A549 (cell line): ENCODE data around the gene GDAP2. TPM values are rescaled to one million over a fixed set of nuclear protein-coding genes. Genes with fewer than 3 reads are reported as not detected.
A peak's percentile ranks its signal among the peaks of the same experiment; 100 is the strongest.

Experiments
- ATAC-seq, 2 experiments: fragments of 200-7000 bp in 1 of 2; fragments of >200 bp in 1 of 2; cut with Nextera tagmentation in 1 of 2; cut with Tn5 transposase in 1 of 2; 3 replicates each; pipeline versions ENCODE4 v1.8.0 to v1.9.1; 2018 to 2020; ENCODE audit warnings: mild to moderate bottlenecking in 1 of 2, moderate library complexity in 1 of 2
- CTCF ChIA-PET: fragments of 300-600 bp; sonication (Branson Sonifier 250); formaldehyde crosslinking; extraction: SDS; loops from one replicate; lab custom pipeline; 2021; ENCODE audit warnings: antibody characterized with exemption, inconsistent platforms; lab: Yijun Ruan, JAX
- POLR2A ChIA-PET: fragments of 350-600 bp; formaldehyde crosslinking; extraction: SDS; loops from one replicate; lab custom pipeline; 2021; ENCODE audit warnings: antibody characterized with exemption, inconsistent platforms; lab: Yijun Ruan, JAX
- DNase-seq, 2 experiments: peaks; one replicate each; pipeline versions ENCODE4 v3.0.0 to v3.0.0-alpha.2; 2011 to 2016; ENCODE audit warnings: low read depth in 1 of 2, low spot score in 1 of 2
- FAIRE-seq: peaks from 2 replicates; lab custom pipeline; 2011; peaks lifted over from hg19 to GRCh38; lab: Jason Lieb, UNC
- H3K27ac ChIP-seq, 2 experiments: fragments of >200 bp; sonication (Bioruptor Twin); formaldehyde crosslinking; 3 replicates each; pipeline ENCODE4 v1.5.1; 2016 to 2017
- H3K4me1 ChIP-seq: fragments of >200 bp; sonication (Bioruptor Twin); formaldehyde crosslinking; 3 replicates; pipeline ENCODE4 v1.6.1; 2016
- H3K4me2 ChIP-seq: fragments of >200 bp; sonication (Bioruptor Twin); formaldehyde crosslinking; 3 replicates; pipeline ENCODE4 v1.6.1; 2016
- H3K4me3 ChIP-seq: fragments of >200 bp; sonication (Bioruptor Twin); formaldehyde crosslinking; 3 replicates; pipeline ENCODE4 v1.5.1; 2016
- H3K9me3 ChIP-seq: fragments of >200 bp; sonication (Bioruptor Twin); formaldehyde crosslinking; 3 replicates; pipeline ENCODE4 v1.6.1; 2016
- ATOH8 ChIP-seq: fragments of 250-450 bp; sonication (Bioruptor Pico); IDR thresholded peaks from 2 replicates; pipeline ENCODE4 v1.5.0; 2020; ENCODE audit warnings: low read depth, mild to moderate bottlenecking, moderate library complexity
- BCL3 ChIP-seq: fragments of >200 bp; sonication (Bioruptor Twin); formaldehyde crosslinking; IDR thresholded peaks from 3 replicates; pipeline ENCODE4 v1.6.1; 2016
- CHD4 ChIP-seq: fragments of 200-600 bp; sonication (generic); IDR thresholded peaks from 2 replicates; pipeline ENCODE4 v1.6.1; 2016; ENCODE audit warnings: antibody characterized with exemption, mild to moderate bottlenecking, borderline replicate concordance
- CTCF ChIP-seq: fragments of >200 bp; sonication (Bioruptor Twin); formaldehyde crosslinking; IDR thresholded peaks from 3 replicates; pipeline ENCODE4 v1.5.1; 2016
- E2F6 ChIP-seq: IDR thresholded peaks from 2 replicates; pipeline ENCODE4 v1.6.1; 2012; ENCODE audit warnings: low read depth, borderline replicate concordance
- EHMT2 ChIP-seq: fragments of 200-600 bp; sonication (generic); IDR thresholded peaks from 2 replicates; pipeline ENCODE4 v1.6.1; 2016; ENCODE audit warnings: antibody characterized with exemption, low read depth, mild to moderate bottlenecking, moderate library complexity
- EP300 ChIP-seq, 2 experiments: fragments of >200 bp; sonication (Bioruptor Twin); formaldehyde crosslinking; IDR thresholded peaks; 2 replicates in 1 of 2; 3 replicates in 1 of 2; pipeline ENCODE4 v1.6.1; 2016 to 2017
- FOXS1 ChIP-seq: fragments of 250-450 bp; sonication (Bioruptor Pico); IDR thresholded peaks from 2 replicates; pipeline ENCODE4 v1.5.0; 2020; ENCODE audit warnings: mild to moderate bottlenecking, moderate library complexity
- GATA3 ChIP-seq: IDR thresholded peaks from 2 replicates; pipeline ENCODE4 v1.6.1; 2012; ENCODE audit warnings: borderline replicate concordance
- HES2 ChIP-seq: fragments of >200 bp; sonication (Bioruptor Twin); formaldehyde crosslinking; IDR thresholded peaks from 2 replicates; pipeline ENCODE4 v1.6.1; 2016
- JUNB ChIP-seq: fragments of >200 bp; sonication (Bioruptor Twin); formaldehyde crosslinking; IDR thresholded peaks from 2 replicates; pipeline ENCODE4 v1.6.1; 2016
- NR3C1 ChIP-seq: fragments of >200 bp; sonication (Bioruptor Twin); formaldehyde crosslinking; IDR thresholded peaks from 3 replicates; pipeline ENCODE4 v1.6.1; 2017
- RARB ChIP-seq: fragments of 250-450 bp; sonication (Bioruptor Pico); IDR thresholded peaks from 2 replicates; pipeline ENCODE4 v1.8.0; 2021; ENCODE audit warnings: mild to moderate bottlenecking, moderate library complexity
- REST ChIP-seq: fragments of 200-600 bp; sonication (generic); IDR thresholded peaks from 2 replicates; pipeline ENCODE4 v1.6.1; 2016; ENCODE audit warnings: antibody characterized with exemption, mild to moderate bottlenecking, moderate library complexity
- RFX5 ChIP-seq: fragments of 450-650 bp; IDR thresholded peaks from 2 replicates; pipeline ENCODE4 v1.7.1; 2014; ENCODE audit warnings: antibody characterized with exemption, mild to moderate bottlenecking, moderate library complexity
- SMC3 ChIP-seq: fragments of >200 bp; sonication (Bioruptor Twin); formaldehyde crosslinking; IDR thresholded peaks from 3 replicates; pipeline ENCODE4 v1.6.1; 2018; ENCODE audit warnings: inconsistent platforms
- ZC3H11A ChIP-seq: fragments of 450-650 bp; IDR thresholded peaks from 2 replicates; pipeline ENCODE4 v1.6.1; 2014; ENCODE audit warnings: antibody characterized with exemption, mild to moderate bottlenecking
- ZNF302 ChIP-seq: fragments of 250-450 bp; sonication (Bioruptor Pico); IDR thresholded peaks from 2 replicates; pipeline ENCODE4 v1.9.0; 2021; ENCODE audit warnings: inconsistent platforms, mild to moderate bottlenecking, moderate library complexity
- WGBS: methylation state at CpG from one replicate; pipeline ENCODE4 v1.1.6; 2017; ENCODE audit errors: missing lambda C conversion rate; 5-methylcytosine and 5-hydroxymethylcytosine counted together
- polyA plus RNA-seq, 4 experiments: library from polyadenylated mRNA; depleted of rRNA in 3 of 4; stranded (reverse); fragments of >200 nt; fragmentation: RNase III in 1 of 4; extraction: RNeasy Plus Mini Kit Qiagen cat#74134 plus additional on column Dnase treatment in 1 of 4; gene quantifications; 2 replicates in 3 of 4; 3 replicates in 1 of 4; pipeline ENCODE4 v1.2.3, GENCODE V29; 2011 to 2017
- TF ChIP-seq, protein P1 (sequence below): IDR thresholded peaks from 2 replicates; pipeline ENCODE4 v1.6.1; 2012
- TF ChIP-seq, protein P2 (sequence below): fragments of 450-650 bp; IDR thresholded peaks from 2 replicates; pipeline ENCODE4 v1.6.1; 2014; ENCODE audit warnings: antibody characterized with exemption
- TF ChIP-seq, protein P3 (sequence below): fragments of 150-350 bp; IDR thresholded peaks from 2 replicates; pipeline ENCODE4 v1.6.1; 2014; ENCODE audit warnings: low read depth, mild to moderate bottlenecking, low read length

Gene GDAP2
- polyA plus RNA-seq, 2 of the 4 experiments (the other 2 are of a cell fraction), result 6.7 to 21.2 TPM

DNA sequence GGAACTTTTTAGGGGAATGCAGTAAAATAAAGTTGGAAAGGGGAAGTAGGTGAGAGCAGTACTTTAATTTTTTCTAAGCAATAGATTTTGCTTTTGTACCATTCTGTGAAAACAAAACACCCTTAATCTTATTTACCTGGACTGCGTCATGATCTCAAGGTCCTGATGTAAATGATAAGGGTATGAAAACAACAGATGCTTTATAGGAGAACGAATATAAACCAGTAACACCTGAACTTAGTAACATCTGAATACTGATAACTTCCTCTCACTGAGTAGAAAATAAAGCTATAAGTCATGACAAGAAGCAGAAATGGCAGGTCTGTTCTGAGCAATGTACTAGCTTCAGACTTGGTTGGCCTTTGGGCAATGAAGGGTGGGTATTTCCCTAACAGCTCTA is 77.7 kb downstream of the GDAP2 start:
- Histone ChIP-seq H3K4me1 (peaks cover 9% of the 10 kb centered on the region; the same call in 1 of the 3 replicates), H3K4me3 (no peak overlapping the region), H3K4me2 (no peak overlapping the region), H3K27ac (no peak overlapping the region)
- no peak for FAIRE-seq
- no peak for ATAC-seq
- TF ChIP-seq BCL3 (no peak), E2F6 (no peak), ZC3H11A (no peak)
- TF ChIP-seq, protein P1, sequence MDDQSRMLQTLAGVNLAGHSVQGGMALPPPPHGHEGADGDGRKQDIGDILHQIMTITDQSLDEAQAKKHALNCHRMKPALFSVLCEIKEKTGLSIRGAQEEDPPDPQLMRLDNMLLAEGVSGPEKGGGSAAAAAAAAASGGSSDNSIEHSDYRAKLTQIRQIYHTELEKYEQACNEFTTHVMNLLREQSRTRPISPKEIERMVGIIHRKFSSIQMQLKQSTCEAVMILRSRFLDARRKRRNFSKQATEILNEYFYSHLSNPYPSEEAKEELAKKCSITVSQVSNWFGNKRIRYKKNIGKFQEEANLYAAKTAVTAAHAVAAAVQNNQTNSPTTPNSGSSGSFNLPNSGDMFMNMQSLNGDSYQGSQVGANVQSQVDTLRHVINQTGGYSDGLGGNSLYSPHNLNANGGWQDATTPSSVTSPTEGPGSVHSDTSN, result no peak
- TF ChIP-seq, all 56 proteins: peak for 0
- no peak for DNase-seq
- ChIA-PET POLR2A (no interaction called here), CTCF (interaction anchor here (1.1 kb wide), 1 partner anchor 93 kb away, joined by 3 read pairs; no protein-coding TSS in a partner anchor)
- 86% methylated on average over 2 of the region's 2 CpGs for WGBS
- no peaks in the 10 kb centered on the region for H3K9me3 ChIP-seq

DNA sequence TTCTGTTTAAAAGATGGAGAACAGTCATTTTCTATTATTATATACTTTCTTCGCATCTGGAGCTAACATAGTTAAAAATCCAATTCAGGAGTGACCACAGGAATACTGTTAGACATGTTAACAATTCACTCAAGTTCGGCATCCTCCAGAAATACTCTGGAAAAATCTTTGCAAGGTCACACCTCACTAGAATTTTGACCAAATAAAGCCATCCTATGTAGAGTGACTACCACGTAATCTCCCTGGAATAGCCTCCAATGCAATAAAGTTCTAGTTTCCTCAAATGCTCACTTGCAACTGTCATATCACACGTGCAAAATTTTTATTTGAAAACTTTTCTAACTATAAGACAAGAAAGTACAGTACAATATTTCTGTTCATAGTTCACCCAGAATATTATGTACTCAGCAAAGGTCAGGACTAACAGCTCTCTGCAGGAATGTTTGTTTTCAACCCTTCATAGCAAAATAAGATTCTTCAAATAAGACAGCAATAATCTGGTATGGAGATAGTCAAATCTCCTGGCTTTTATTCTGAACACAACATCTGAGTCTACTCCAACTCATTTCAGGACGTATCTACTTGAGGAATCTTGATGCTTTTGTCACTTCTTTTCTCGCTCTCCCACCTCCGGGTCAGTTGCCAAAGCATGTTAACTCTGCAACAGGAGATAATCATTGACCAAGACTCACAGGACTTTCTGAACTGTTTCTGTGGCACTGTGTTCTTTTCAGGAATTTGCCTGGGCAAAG is 82.6 kb downstream of the GDAP2 start:
- Histone ChIP-seq H3K27ac (peak overlapping the region in 1 of 2 experiments; percentile 38; a peak in 2 of 6 replicates), H3K9me3 (no peaks in the 10 kb centered on the region), H3K4me2 (0 out of 3 replicates have a peak overlapping the region, but pooled peaks have one; percentile 36), H3K4me1 (peaks cover 12% of the 10 kb centered on the region; the same call in 1 of the 3 replicates), H3K4me3 (no peak overlapping the region)
- ChIA-PET CTCF (no interaction called here), POLR2A (no interaction called here)
- DNase-seq (peak in 1 of 2 experiments; percentile 11), FAIRE-seq (no peak), ATAC-seq (no peak)
- TF ChIP-seq ATOH8 (CRISPR knock-in tag) (no peak), FOXS1 (no peak), RARB (no peak), JUNB (no peak), SMC3 (no peak), RFX5 (no peak), ZC3H11A (no peak), NR3C1 (no peak), CTCF (no peak), REST (no peak), E2F6 (no peak), CHD4 (no peak), EP300 (IDR thresholded peaks at IDR 0.05) (no peak), HES2 (no peak), GATA3 (no peak), EHMT2 (no peak), ZNF302 (CRISPR knock-in tag) (no peak)
- TF ChIP-seq, protein P2, sequence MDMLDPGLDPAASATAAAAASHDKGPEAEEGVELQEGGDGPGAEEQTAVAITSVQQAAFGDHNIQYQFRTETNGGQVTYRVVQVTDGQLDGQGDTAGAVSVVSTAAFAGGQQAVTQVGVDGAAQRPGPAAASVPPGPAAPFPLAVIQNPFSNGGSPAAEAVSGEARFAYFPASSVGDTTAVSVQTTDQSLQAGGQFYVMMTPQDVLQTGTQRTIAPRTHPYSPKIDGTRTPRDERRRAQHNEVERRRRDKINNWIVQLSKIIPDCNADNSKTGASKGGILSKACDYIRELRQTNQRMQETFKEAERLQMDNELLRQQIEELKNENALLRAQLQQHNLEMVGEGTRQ, result no peak
- TF ChIP-seq, protein P3, sequence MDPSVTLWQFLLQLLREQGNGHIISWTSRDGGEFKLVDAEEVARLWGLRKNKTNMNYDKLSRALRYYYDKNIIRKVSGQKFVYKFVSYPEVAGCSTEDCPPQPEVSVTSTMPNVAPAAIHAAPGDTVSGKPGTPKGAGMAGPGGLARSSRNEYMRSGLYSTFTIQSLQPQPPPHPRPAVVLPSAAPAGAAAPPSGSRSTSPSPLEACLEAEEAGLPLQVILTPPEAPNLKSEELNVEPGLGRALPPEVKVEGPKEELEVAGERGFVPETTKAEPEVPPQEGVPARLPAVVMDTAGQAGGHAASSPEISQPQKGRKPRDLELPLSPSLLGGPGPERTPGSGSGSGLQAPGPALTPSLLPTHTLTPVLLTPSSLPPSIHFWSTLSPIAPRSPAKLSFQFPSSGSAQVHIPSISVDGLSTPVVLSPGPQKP, result no peak
- WGBS, result 47% methylated on average over 7 of the region's 7 CpGs
